ENCODE data around the gene IL15RA. TPM values are rescaled to one million over a fixed set of nuclear protein-coding genes. Genes with fewer than 3 reads are reported as not detected.

IL15RA gene
- total and polyA plus RNA-seq, 10 of the 15 experiments (the other 5 are each of a cell fraction or from before 2014, with no cell fraction given) = 2.0 to 14.8 (median 12.1) TPM

DNA sequence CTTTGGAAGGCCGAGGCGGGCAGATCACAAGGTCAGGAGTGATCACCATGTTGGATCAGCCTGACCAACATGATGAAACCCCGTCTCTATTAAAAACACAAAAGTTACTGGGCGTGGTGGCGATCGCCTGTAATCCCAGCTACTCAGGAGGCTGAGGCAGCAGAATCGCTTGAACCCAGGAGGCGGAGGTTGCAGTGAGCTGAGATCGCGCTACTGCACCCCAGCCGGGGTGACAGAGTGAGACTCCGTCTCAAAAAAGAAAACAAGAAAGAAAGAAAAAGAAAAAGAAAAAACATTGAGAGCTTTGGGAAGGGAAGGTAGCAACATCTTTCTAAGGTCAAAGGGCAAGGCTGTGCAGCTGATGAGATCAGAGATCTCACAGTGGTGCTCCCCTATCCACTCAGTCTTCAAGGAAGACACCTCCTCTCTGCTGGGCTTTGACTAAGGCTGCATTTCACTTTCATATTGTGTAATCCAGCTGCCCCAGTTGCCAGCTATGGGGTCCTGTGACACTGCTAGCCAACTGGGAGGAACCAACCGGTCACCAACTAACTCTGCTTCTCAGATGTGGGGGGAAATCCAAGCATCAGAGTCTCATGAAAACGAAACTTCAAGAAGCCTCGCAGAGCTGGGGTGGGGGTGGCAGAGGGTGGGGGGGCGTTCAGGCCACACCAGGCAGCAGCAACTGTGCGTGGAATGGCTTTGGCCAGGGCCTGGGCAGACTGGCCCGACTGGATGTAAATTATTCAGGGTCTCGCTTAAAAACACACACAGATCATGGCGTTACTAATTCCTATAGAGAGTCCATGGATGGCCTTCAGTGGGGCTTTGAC lies 1.5 kb downstream of the IL15RA start:
- Histone ChIP-seq H3K4me1 (ENCODE audit: control insufficient read depth, insufficient read depth, low read length) (peaks cover 20% of the 10 kb centered on the region), H3K27ac (ENCODE audit: control insufficient read depth, insufficient read depth) (peak overlapping the region; percentile 88), H2AFZ (ENCODE audit: control insufficient read depth, low read depth, low read length) (peak overlapping the region; percentile 92; the same call in 1 of the 2 replicates), H3K9ac (ENCODE audit: control insufficient read depth, insufficient read depth, low read length) (peak overlapping the region; percentile 87), H3K4me3 (peak overlapping the region; percentile 95), H3K4me2 (ENCODE audit: control insufficient read depth, insufficient read depth) (peak overlapping the region; percentile 46), H3K36me3 (ENCODE audit: control insufficient read depth in 2 of 2, insufficient read depth in 2 of 2, low read length in 1 of 2) (no peaks in the 10 kb centered on the region), H3K27me3 (replicated peaks in 1 of 2; ENCODE audit: control insufficient read depth in 2 of 2, insufficient read depth in 2 of 2, low read length in 1 of 2) (no peaks in the 10 kb centered on the region), H3K9me3 (replicated peaks; ENCODE audit: control insufficient read depth, insufficient read depth, low read length) (no peaks in the 10 kb centered on the region), H4K20me1 (ENCODE audit: control insufficient read depth, insufficient read depth) (no peaks in the 10 kb centered on the region), H3K79me2 (ENCODE audit: control insufficient read depth, insufficient read depth, low read length) (peaks cover 59% of the 10 kb centered on the region)
- DNase-seq (ENCODE audit: low read depth, low spot score) (peak; percentile 89), ATAC-seq (peak; percentile 79), FAIRE-seq (peak; percentile 84)
- in situ Hi-C loops (cut with MboI) (no loop called here), intact Hi-C loops (cut with micrococcal nuclease; ENCODE audit: unreplicated experiment) (loop anchor here (2.0 to 5.0 kb wide), 6 partner anchors 75 to 289 kb away; partner anchors contain the start of genes FBH1, GDI2 and RBM17)
- SMC1A ChIA-PET (ENCODE audit: uncharacterized antibody, unreplicated experiment) = interaction anchor here (0.6 to 3.2 kb wide), 24 partner anchors 14 to 1028 kb away, joined by 3 to 17 read pairs (median 4); partner anchors contain the start of genes ANKRD16 and FBH1
- CTCF ChIA-PET = interaction anchor here (0.6 to 4.5 kb wide), 20 partner anchors 9 to 425 kb away, joined by 3 to 25 read pairs (median 4); partner anchors contain the start of genes ANKRD16, FBH1 and PFKFB3
- 18% methylated on average over 19 of the region's 20 CpGs for WGBS (ENCODE audit: insufficient coverage, insufficient replicate concordance, low lambda C conversion rate, missing lambda C conversion rate)
- POLR2A ChIA-PET = interaction anchor here (0.6 to 5.2 kb wide), 16 partner anchors 9 to 372 kb away, joined by 3 to 29 read pairs (median 4); partner anchors contain the start of genes ANKRD16 and FBH1
- BruUV-seq (replicated peaks) = no TSS peak
- RAD21 ChIA-PET (ENCODE audit: unreplicated experiment) = interaction anchor here (0.6 to 3.3 kb wide), 24 partner anchors 12 to 426 kb away, joined by 3 to 29 read pairs (median 4); partner anchors contain the start of genes ANKRD16, FBH1 and GDI2
- peak; percentile 63 for TF ChIP-seq TCF12 (IDR thresholded peaks at IDR 0.05; ENCODE audit: low read depth, low read length)
- TF ChIP-seq IRF4 (IDR thresholded peaks at IDR 0.05; ENCODE audit: low read depth, low read length) = peak; percentile 77
- TF ChIP-seq HDAC2 (IDR thresholded peaks at IDR 0.05) = no peak
- TF ChIP-seq, protein P1, sequence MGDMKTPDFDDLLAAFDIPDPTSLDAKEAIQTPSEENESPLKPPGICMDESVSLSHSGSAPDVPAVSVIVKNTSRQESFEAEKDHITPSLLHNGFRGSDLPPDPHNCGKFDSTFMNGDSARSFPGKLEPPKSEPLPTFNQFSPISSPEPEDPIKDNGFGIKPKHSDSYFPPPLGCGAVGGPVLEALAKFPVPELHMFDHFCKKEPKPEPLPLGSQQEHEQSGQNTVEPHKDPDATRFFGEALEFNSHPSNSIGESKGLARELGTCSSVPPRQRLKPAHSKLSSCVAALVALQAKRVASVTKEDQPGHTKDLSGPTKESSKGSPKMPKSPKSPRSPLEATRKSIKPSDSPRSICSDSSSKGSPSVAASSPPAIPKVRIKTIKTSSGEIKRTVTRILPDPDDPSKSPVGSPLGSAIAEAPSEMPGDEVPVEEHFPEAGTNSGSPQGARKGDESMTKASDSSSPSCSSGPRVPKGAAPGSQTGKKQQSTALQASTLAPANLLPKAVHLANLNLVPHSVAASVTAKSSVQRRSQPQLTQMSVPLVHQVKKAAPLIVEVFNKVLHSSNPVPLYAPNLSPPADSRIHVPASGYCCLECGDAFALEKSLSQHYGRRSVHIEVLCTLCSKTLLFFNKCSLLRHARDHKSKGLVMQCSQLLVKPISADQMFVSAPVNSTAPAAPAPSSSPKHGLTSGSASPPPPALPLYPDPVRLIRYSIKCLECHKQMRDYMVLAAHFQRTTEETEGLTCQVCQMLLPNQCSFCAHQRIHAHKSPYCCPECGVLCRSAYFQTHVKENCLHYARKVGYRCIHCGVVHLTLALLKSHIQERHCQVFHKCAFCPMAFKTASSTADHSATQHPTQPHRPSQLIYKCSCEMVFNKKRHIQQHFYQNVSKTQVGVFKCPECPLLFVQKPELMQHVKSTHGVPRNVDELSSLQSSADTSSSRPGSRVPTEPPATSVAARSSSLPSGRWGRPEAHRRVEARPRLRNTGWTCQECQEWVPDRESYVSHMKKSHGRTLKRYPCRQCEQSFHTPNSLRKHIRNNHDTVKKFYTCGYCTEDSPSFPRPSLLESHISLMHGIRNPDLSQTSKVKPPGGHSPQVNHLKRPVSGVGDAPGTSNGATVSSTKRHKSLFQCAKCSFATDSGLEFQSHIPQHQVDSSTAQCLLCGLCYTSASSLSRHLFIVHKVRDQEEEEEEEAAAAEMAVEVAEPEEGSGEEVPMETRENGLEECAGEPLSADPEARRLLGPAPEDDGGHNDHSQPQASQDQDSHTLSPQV (IDR thresholded peaks at IDR 0.05) = no peak
- 0 out of 2 replicates have a peak, but pooled peaks have one; percentile 27 for TF ChIP-seq PML (IDR thresholded peaks at IDR 0.05; ENCODE audit: low read length)
- TF ChIP-seq ZSCAN29 (IDR thresholded peaks at IDR 0.05) = no peak
- peak; percentile 38; the same call in 1 of the 2 replicates for TF ChIP-seq RAD51 (IDR thresholded peaks at IDR 0.05)
- TF ChIP-seq HDAC6 (IDR thresholded peaks at IDR 0.05; ENCODE audit: unreplicated experiment) = no peak
- peak in 1 of 2 experiments; percentile 28; a peak in 1 of 4 replicates for TF ChIP-seq EP300 (IDR thresholded peaks at IDR 0.05; ENCODE audit: borderline replicate concordance in 1 of 2, control insufficient read depth in 1 of 2, low read depth in 2 of 2, low read length in 2 of 2)
- peak; percentile 84 for TF ChIP-seq ATF7 (IDR thresholded peaks at IDR 0.05; ENCODE audit: low read depth)
- no peak for TF ChIP-seq ZNF384 (IDR thresholded peaks at IDR 0.05; ENCODE audit: borderline replicate concordance, low read depth, low read length)
- peak; percentile 97 for TF ChIP-seq NR2F1 (conservative IDR thresholded peaks at IDR 0.05)
- TF ChIP-seq, protein P2, sequence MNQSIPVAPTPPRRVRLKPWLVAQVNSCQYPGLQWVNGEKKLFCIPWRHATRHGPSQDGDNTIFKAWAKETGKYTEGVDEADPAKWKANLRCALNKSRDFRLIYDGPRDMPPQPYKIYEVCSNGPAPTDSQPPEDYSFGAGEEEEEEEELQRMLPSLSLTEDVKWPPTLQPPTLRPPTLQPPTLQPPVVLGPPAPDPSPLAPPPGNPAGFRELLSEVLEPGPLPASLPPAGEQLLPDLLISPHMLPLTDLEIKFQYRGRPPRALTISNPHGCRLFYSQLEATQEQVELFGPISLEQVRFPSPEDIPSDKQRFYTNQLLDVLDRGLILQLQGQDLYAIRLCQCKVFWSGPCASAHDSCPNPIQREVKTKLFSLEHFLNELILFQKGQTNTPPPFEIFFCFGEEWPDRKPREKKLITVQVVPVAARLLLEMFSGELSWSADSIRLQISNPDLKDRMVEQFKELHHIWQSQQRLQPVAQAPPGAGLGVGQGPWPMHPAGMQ (IDR thresholded peaks at IDR 0.05; ENCODE audit: borderline replicate concordance) = no peak

All from GM12878 (cell line).